ENCODE data around the gene SOX1.

- TF ChIP-seq, protein P1, sequence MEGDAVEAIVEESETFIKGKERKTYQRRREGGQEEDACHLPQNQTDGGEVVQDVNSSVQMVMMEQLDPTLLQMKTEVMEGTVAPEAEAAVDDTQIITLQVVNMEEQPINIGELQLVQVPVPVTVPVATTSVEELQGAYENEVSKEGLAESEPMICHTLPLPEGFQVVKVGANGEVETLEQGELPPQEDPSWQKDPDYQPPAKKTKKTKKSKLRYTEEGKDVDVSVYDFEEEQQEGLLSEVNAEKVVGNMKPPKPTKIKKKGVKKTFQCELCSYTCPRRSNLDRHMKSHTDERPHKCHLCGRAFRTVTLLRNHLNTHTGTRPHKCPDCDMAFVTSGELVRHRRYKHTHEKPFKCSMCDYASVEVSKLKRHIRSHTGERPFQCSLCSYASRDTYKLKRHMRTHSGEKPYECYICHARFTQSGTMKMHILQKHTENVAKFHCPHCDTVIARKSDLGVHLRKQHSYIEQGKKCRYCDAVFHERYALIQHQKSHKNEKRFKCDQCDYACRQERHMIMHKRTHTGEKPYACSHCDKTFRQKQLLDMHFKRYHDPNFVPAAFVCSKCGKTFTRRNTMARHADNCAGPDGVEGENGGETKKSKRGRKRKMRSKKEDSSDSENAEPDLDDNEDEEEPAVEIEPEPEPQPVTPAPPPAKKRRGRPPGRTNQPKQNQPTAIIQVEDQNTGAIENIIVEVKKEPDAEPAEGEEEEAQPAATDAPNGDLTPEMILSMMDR (IDR thresholded peaks at IDR 0.05 in 2 of 3, conservative IDR thresholded peaks at IDR 0.05 in 1 of 3; ENCODE audit: control insufficient read depth in 2 of 3, extremely low read depth in 1 of 3, insufficient read depth in 1 of 3, low read depth in 3 of 3, low read length in 3 of 3): no peak
- TF ChIP-seq ESRRA (IDR thresholded peaks at IDR 0.05; ENCODE audit: low read length) (no peak), POLR2AphosphoS5 (IDR thresholded peaks at IDR 0.05; ENCODE audit: low read length) (no peak), NFXL1 (IDR thresholded peaks at IDR 0.05; ENCODE audit: borderline replicate concordance) (no peak), RBBP5 (conservative IDR thresholded peaks at IDR 0.05) (no peak), BCL11A (IDR thresholded peaks at IDR 0.05; ENCODE audit: low read depth, low read length) (no peak), USF2 (IDR thresholded peaks at IDR 0.05; ENCODE audit: borderline replicate concordance, low read depth, low read length) (no peak)
Measured at GRCh38 chr13:112054616-112055015, 12.3 kb upstream of the SOX1 start.
